ENCODE data around the gene KCNF1. TPM values are rescaled to one million over a fixed set of nuclear protein-coding genes. Genes with fewer than 3 reads are reported as not detected.

KCNF1 gene
- total and polyA plus RNA-seq, 2 of the 8 experiments (the other 6 are each of a cell fraction or from before 2014, with no cell fraction given) = 0.48 to 1.5 TPM

GRCh38 chr2:10915236-10915635 is 3.5 kb downstream of the KCNF1 start:
- H3K9ac ChIP-seq (replicated peaks in 1 of 4; ENCODE audit: extremely low read depth in 1 of 4, low read depth in 3 of 4, low read length in 3 of 4) = no peak overlapping the region
- H2BK12ac ChIP-seq (ENCODE audit: low read depth, low read length) = 0 out of 2 replicates have a peak overlapping the region, but pooled peaks have one; percentile 2
- WGBS, 2 experiments (ENCODE audit: extremely low coverage in 1 of 2, insufficient coverage in 1 of 2, insufficient read length in 1 of 2, insufficient replicate concordance in 2 of 2, low coverage in 1 of 2, low lambda C conversion rate in 2 of 2, missing lambda C conversion rate in 1 of 2) = 94% methylated on average over 6 of the region's 7 CpGs; no CpG with 5 or more reads in 1 of the 2 experiments
- no peak overlapping the region for H3K27ac ChIP-seq (ENCODE audit: low read depth, low read length)
- FAIRE-seq (no peak), DNase-seq (ENCODE audit: low read depth in 1 of 2, low spot score in 2 of 2) (no peak)
- no peak overlapping the region for H3K4me2 ChIP-seq (ENCODE audit: insufficient read depth in 1 of 2, low read depth in 2 of 2, low read length in 2 of 2)
- CTCF ChIA-PET (ENCODE audit: partially characterized antibody) = interaction anchor here (1.0 to 13.4 kb wide), 20 partner anchors 9 to 208 kb away, joined by 3 to 234 read pairs (median 4); no protein-coding TSS in a partner anchor
- no peak overlapping the region for H3K56ac ChIP-seq (replicated peaks; ENCODE audit: insufficient read length, low read depth, low read length)
- no peak overlapping the region for H2AFZ ChIP-seq (ENCODE audit: low read length)
- H4K8ac ChIP-seq (ENCODE audit: extremely low read depth, insufficient read depth, low read length) = no peak overlapping the region
- no peak overlapping the region for H3K14ac ChIP-seq (ENCODE audit: insufficient read length)
- H3K23ac ChIP-seq (ENCODE audit: insufficient read length) = no peak overlapping the region
- H4K20me1 ChIP-seq (replicated peaks in 1 of 2; ENCODE audit: control insufficient read depth in 1 of 2, insufficient read depth in 2 of 2, low read length in 2 of 2) = peaks cover 3 to 7% of the 10 kb centered on the region in 2 experiments
- H2BK120ac ChIP-seq (replicated peaks; ENCODE audit: low read depth, low read length) = no peak overlapping the region
- H3K4me1 ChIP-seq (replicated peaks in 1 of 4; ENCODE audit: control insufficient read depth in 3 of 4, insufficient read depth in 4 of 4, low read length in 3 of 4) = peaks cover 0 to 27% (median 17%) of the 10 kb centered on the region in 4 experiments; a peak in 6 of 7 replicates
- H3K36me3 ChIP-seq (ENCODE audit: control insufficient read depth in 2 of 4, insufficient read depth in 4 of 4, low read length in 3 of 4) = no peaks in the 10 kb centered on the region; a peak in 1 of 8 replicates
- H3K23me2 ChIP-seq (ENCODE audit: low read depth, low read length) = peaks cover 10% of the 10 kb centered on the region; the same call in 1 of the 2 replicates
- POLR2A ChIA-PET (ENCODE audit: partially characterized antibody) = no interaction called here
- H2BK5ac ChIP-seq (ENCODE audit: low read depth, low read length) = no peak overlapping the region; the same call in 1 of the 2 replicates
- H2AK5ac ChIP-seq (ENCODE audit: low read depth, low read length) = no peak overlapping the region
- H3K79me2 ChIP-seq (ENCODE audit: control insufficient read depth in 1 of 2, insufficient read depth in 2 of 2, low read length in 2 of 2) = no peaks in the 10 kb centered on the region
- no peak overlapping the region for H2BK15ac ChIP-seq (ENCODE audit: low read length)
- TF ChIP-seq RBBP5 (IDR thresholded peaks at IDR 0.05; ENCODE audit: borderline replicate concordance, low read depth, low read length) = no peak
- TF ChIP-seq CREB1 (IDR thresholded peaks at IDR 0.05) = no peak
- no peak for TF ChIP-seq TAF1 (IDR thresholded peaks at IDR 0.05; ENCODE audit: low read depth, low read length)
- no peak for TF ChIP-seq NANOG (IDR thresholded peaks at IDR 0.05; ENCODE audit: insufficient read depth, low read depth, low read length, poor library complexity, severe bottlenecking)
- no peak for TF ChIP-seq RAD21 (IDR thresholded peaks at IDR 0.05 in 1 of 2, conservative IDR thresholded peaks at IDR 0.05 in 1 of 2; ENCODE audit: low read depth in 2 of 2, low read length in 2 of 2)
- TF ChIP-seq KDM4A (IDR thresholded peaks at IDR 0.05; ENCODE audit: low read depth, low read length, severe bottlenecking) = no peak
- no peak for TF ChIP-seq CBX8 (IDR thresholded peaks at IDR 0.05; ENCODE audit: borderline replicate concordance, low read depth, low read length)
- TF ChIP-seq HDAC6 (IDR thresholded peaks at IDR 0.05; ENCODE audit: low read depth, low read length) = no peak
- TF ChIP-seq JUN (IDR thresholded peaks at IDR 0.05; ENCODE audit: low read depth, low read length) = no peak
- TF ChIP-seq BRCA1 (IDR thresholded peaks at IDR 0.05; ENCODE audit: low read depth, low read length) = no peak
- H3K18ac ChIP-seq (ENCODE audit: extremely low read depth, low read length) = 0 out of 2 replicates have a peak overlapping the region, but pooled peaks have one; percentile 32
- peak overlapping the region; percentile 46 for H4K91ac ChIP-seq (replicated peaks; ENCODE audit: insufficient read length, low read length)
- H3K4ac ChIP-seq (replicated peaks; ENCODE audit: insufficient read length, low read depth, low read length) = no peak overlapping the region
- peaks cover 0 to 4% of the 10 kb centered on the region in 2 experiments; a peak in 1 of 4 replicates for H3K9me3 ChIP-seq (ENCODE audit: insufficient read depth in 2 of 2, low read depth in 1 of 2, low read length in 1 of 2)
- no peaks in the 10 kb centered on the region for H3K79me1 ChIP-seq (ENCODE audit: low read depth, low read length)
- no peak overlapping the region for H3K4me3 ChIP-seq (ENCODE audit: extremely low read depth in 1 of 4, insufficient read depth in 2 of 4, low read depth in 3 of 4, low read length in 4 of 4)
- H4K5ac ChIP-seq (ENCODE audit: insufficient read length, low read depth, low read length) = no peak overlapping the region
- peaks cover 13 to 41% (median 30%) of the 10 kb centered on the region in 4 experiments; a peak in 6 of 7 replicates for H3K27me3 ChIP-seq (replicated peaks in 1 of 4; ENCODE audit: control insufficient read depth in 3 of 4, extremely low read depth in 1 of 4, insufficient read depth in 3 of 4, low read length in 3 of 4)
- 0 out of 2 replicates have a peak overlapping the region, but pooled peaks have one; percentile 32 for H2BK20ac ChIP-seq (ENCODE audit: low read length)
